ENCODE data around the gene SPATA6L.

GRCh38 chr9:4622016-4622415 is 44.3 kb downstream of the SPATA6L start:
- TF ChIP-seq, protein P1, sequence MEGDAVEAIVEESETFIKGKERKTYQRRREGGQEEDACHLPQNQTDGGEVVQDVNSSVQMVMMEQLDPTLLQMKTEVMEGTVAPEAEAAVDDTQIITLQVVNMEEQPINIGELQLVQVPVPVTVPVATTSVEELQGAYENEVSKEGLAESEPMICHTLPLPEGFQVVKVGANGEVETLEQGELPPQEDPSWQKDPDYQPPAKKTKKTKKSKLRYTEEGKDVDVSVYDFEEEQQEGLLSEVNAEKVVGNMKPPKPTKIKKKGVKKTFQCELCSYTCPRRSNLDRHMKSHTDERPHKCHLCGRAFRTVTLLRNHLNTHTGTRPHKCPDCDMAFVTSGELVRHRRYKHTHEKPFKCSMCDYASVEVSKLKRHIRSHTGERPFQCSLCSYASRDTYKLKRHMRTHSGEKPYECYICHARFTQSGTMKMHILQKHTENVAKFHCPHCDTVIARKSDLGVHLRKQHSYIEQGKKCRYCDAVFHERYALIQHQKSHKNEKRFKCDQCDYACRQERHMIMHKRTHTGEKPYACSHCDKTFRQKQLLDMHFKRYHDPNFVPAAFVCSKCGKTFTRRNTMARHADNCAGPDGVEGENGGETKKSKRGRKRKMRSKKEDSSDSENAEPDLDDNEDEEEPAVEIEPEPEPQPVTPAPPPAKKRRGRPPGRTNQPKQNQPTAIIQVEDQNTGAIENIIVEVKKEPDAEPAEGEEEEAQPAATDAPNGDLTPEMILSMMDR (conservative IDR thresholded peaks at IDR 0.05; ENCODE audit: low read length), result no peak
- TF ChIP-seq EZH2phosphoT487 (IDR thresholded peaks at IDR 0.05; ENCODE audit: borderline replicate concordance), result no peak

Measured in Loucy (cell line).